NCI-H2196 (cell line): ENCODE measurements around the gene NKD1.

Experiments used
- DNase-seq: peaks from one replicate; lab custom pipeline; 2025; ENCODE audit not compliant: unreplicated experiment; lab: John Stamatoyannopoulos, UW

NKD1 gene

DNA sequence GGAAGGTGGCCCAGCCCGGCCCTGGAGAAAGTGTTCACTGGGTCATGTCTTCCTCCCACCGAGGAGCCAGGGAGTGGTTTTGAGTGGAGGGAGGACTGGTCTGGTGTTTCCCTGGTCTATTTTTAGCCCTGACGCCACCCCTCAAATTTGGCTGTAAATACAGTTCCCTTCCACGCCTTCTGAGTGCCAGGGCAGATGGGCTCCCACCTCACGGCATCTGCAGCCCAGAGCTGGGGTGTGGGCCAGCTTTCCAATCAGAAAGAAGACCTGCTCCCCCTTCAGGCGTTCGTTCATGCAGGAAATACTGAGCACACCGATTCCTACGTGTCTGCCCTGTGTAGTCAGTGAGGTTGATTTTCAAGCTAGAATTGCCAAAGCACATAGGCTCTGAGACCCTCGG, 79.2 kb downstream of the NKD1 start:
- DNase-seq: no peak

DNA sequence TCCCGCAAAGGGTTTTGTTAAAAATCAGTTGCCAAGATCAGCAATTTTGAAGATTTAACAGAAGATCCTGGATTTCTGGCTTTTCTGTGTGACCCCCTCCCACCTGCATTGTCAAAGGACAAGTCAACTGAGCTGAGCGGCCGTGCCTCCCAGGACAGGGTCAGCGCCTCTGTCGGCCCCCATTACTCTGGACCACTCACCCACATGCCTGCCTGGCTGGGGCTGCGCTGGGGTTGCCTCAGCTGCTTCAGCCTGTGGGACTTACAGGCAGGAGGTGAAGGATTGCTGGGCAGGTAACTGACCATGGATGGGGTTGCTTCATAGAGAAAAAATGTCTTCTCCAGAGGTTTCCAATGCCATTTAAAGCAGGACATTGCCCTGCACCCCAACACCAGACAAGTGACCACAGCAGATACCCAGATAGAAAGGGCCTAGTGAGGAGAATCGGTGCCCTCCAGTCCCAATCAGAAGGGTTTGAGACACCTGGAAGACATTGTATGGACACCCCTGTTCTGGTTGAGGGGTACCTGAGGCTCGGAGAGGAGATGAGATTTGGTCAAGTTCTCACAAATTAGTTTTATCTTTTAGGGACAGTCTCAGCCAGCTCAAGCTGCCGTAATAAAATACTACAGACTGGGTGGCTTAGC, 80.1 kb downstream of the NKD1 start:
- DNase-seq: no peak

DNA sequence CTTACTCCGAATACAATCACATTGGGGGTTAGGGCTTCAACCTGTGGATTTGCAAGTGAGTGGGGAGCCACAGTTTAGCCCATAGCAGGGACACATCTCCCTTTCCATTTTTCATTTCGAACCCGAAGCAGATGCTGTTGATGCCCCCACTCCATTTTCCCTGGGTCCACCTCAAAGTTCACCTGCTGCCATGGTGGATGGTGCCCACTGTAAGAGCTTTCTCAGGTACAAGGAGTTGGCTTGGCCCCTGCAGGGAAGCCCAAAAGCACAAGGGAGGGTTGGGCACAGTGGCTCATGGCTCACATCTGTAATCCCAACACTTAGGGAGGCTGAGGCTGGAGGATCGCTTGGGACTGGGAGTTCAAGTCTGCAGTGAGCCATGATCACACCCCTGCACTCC, 81.1 kb downstream of the NKD1 start:
- DNase-seq: no peak

DNA sequence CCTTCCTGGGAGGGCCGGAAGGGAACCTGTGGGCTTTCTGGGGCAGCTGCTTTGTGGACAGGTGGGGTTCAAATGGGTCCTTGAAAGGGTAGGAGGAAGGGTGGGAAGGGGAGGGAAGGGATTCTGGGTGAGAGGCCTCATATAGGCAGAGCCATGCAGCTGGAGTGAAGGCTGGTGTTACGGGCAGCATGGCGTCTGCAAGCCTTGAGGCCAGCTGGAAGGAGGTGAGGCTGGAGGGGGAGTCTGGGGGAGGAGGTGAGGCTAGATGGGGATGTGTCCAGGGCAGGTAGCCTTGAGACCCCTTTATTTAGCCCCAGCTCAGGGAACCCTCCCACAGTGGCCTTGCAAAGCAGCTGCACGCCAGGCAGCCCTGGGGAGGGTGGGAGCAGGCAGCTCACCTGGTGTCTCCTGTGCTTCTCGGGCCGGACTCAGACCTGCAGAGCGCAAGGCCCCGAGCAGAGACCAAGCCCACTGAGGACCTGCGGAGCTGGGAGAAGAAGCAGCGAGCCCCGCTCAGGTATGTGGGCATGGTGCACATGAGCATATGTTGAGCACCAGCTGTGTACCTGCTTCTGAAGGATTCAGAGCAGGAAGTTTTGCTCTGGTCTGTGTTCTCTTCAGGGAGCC, 82.3 kb downstream of the NKD1 start:
- no peak for DNase-seq

DNA sequence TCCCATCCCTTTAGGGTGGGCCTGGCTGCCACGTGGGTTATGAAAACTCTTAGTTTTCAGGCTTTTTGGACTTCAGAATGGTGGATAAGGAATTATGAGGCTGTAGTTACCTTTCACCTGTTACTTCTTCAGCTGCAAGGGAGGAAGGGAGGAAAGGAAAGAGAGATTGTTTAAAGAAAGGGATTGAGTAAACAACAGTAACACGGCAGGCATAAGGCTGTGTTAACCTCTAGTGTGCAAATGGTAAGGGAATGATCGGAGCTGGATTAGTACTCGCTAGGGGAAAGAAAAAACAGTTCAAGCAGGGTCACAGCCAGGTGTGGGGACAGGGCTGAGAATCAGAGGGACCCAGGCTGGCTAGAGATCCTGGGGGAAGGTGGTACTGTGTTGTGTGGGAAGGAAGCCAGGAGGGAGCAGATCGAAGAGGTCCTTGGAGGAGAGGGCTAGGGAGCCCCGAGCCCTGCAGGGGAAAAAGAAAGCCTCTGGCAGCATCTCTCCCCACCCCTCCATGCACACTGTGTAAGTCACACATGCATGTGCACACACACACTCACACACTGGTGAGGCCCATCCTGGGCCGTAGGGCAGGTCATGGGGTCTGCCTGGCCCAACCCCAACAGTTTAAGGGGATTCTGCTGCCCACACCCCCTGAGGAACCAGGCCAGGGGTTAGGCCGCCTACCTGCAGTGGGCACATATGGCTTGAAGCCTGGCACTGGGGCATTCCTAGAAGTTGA, 83.2 kb downstream of the NKD1 start:
- no peak for DNase-seq

DNA sequence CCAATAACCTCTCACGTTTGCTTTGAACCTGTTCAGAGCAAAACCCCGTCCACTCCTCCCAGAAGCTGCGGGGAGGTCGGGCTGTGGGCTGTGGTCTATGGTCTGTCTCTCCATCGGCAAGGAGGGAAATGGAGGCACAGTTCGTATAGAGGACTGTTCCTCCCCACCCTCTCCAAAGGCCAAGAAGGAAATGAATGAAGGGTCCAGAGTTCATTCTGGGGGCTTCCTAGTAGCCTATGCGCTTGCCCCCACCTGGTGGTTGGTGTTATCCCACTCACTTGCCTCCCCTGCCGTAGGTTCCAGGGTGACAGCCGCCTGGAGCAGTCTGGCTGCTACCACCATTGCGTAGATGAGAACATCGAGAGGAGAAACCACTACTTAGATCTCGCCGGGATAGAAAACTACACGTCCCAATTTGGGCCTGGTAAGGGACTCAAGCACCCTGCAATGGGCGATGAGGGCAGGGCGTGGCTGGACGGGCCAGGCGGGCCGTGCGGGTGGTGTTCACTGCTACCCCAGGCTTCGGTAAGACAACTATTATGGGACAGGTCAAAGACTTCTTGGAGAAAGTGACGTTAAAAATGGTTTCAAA, 83.9 kb downstream of the NKD1 start:
- DNase-seq: no peak

DNA sequence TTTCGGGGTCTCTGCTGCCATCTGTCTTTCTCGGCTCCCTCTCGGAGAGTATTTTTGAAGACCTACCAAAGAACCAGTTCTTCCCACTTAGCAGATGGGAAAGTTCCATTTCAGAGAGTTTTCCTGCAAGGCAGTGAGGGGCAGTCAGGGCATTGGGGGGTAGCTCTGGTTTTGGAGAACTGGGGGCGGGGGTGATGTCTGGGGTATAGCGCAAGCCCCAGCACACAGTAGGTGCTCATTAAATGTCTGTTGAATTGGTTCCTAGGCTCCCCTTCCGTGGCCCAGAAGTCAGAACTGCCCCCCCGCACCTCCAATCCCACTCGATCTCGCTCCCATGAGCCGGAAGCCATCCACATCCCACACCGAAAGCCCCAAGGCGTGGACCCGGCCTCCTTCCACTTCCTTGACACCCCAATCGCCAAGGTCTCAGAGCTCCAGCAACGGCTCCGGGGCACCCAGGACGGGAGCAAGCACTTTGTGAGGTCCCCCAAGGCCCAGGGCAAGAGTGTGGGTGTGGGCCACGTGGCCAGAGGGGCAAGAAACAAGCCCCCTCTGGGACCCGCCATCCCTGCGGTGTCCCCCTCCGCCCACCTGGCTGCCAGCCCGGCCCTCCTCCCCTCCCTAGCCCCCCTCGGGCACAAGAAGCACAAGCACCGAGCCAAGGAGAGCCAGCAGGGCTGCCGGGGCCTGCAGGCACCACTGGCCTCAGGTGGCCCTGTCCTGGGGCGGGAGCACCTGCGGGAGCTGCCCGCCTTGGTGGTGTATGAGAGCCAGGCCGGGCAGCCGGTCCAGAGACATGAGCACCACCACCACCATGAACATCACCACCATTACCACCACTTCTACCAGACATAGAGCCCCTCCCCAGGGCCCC, 85.0 kb downstream of the NKD1 start:
- DNase-seq: no peak

DNA sequence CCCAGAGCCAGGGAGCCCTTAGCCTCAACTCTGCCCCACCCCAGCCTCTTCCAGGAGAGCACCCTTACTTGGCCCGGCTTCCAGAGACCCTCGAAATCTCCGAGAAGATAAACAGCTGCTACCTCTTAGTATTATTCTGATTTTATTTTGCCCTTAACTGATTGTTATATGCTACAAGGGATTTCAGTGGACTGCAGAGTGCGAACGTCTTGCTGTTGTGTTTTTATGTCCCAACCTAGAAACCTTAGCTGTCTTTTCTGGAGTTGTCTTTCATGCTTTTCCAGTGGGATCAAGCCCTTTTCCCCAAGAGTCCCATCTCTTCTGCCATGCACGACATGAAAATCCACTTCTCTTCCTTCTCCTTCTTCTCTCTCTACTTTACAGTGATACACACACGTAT, 85.9 kb downstream of the NKD1 start:
- no peak for DNase-seq

DNA sequence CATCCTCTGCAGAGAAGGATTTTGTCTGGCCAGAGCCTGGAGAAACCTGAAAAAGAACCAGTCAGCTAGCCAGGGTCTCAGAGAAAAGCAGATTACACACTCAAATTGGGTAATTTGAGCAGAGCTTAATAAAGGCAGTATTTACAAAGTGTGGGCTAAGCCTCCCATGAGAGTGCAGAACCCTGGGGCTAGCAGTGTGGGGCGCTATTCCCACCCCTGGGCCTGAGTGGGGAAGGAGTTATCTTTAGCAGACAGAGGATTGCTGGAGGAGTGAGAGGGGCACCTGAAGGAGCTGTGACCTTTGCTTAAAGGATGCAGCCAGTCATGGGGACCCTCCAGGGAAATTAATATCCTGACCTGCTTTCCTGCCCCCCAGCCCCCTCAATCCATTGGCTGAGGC, 86.8 kb downstream of the NKD1 start:
- no peak for DNase-seq

DNA sequence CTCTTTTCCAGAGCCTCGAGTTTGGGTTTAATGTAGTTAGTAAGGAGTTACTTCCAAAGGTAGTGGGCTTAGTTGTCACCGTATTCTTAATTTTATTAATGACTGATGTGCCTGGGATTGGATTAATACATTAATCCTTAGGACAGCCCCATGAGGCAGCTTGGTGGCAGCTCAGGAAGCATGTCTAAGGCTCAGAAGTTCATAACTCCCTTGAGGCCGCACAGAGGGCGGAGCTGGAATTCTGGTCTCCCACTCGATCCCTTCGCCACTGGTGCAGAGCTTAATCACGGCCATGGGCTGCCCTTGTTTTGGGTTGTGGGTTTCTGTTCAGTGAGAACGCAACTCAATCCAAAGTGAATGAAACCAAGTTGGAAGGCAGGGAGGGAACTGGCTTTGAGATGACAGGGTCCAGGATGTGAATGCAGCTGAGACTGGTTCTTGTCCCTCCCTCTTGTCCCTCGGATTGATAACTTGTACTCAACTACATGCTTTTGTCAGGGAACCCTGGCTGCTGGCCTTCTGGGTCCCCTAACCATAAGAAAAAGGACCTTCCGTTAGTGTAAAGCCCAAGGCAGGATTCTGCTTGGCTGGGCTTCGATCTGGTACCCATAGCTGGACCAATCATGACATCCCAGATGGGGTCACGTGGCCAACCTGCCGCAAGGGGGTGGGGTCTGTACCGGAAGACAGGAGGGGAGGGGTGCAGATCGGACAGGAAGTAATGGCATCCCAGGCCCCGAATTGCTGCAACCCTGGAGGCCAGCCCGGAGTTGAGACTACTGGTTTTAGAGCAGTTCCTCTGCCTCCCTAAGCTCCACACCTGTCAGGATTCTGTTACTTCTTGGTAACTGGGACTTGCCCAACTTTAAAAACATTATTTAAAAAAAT, 87.6 kb downstream of the NKD1 start:
- DNase-seq: no peak

DNA sequence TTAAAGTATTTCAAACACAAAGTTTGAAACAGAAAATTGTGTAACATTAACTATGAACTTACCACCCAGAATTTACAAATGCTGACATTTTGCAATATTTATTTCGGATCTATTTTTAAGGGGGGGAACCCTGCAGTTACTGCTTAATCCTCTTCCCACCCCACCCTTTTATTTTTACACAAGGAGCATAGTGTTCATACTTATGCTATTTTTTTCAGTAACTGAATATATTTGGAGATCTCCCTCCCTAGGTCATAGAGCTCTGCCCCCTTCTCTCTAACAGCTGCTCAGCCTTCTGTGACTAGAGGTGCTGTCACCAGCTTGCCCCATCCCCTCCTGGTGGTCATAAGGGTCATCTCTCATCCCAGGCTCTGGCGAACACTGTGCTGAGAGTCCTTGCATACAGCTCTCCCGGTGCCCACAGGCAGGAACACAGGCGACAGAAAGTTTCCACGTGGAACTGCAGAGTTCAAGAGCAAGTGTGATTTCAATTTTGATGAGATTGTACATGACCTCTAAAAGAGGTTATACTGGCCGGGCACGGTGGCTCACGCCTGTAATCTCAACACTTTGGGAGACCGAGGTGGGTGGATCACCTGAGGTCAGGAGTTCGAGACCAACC, 88.7 kb downstream of the NKD1 start:
- no peak for DNase-seq

DNA sequence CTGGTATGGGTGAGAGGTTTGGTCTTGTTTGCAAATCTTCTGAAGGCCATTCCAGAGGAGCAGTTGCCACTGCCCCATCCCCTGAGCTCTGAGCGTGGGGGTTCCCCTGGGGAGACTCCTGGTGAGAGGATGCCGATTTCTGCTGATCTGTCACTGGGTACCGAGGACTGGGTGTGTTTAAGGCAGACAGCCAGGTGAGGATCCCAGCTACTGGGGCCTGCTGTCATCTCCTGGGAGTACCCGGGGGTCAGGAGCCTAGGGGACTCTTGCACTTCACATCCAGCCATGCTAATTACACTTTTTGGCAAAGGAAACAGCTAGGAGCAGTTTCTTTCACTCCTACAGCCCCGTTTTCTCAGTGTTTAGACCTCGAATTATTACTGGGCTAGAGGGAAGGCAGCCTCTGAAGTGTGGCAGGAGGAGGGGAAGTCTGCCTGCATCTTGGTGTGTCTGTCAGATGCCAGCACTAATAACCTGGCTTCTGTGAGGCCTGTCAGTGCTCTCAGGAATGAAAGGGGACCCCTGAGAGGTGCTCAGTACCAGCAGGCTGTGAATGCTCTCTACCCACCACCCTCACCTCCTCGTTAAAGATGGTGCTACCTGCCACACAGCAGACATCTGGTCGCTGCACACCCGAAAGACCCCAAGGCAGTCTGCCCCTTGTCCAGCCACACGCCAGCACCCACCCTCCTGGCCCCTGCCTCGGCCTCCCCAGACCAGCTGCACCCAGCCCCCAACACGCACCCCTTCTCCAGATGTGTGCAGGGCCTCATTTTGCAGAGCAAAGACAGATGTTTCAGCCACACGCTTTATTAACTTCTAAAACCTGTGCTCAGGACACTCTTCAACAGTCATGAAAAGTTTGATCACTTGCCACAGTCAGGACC, 89.8 kb downstream of the NKD1 start:
- no peak for DNase-seq

DNA sequence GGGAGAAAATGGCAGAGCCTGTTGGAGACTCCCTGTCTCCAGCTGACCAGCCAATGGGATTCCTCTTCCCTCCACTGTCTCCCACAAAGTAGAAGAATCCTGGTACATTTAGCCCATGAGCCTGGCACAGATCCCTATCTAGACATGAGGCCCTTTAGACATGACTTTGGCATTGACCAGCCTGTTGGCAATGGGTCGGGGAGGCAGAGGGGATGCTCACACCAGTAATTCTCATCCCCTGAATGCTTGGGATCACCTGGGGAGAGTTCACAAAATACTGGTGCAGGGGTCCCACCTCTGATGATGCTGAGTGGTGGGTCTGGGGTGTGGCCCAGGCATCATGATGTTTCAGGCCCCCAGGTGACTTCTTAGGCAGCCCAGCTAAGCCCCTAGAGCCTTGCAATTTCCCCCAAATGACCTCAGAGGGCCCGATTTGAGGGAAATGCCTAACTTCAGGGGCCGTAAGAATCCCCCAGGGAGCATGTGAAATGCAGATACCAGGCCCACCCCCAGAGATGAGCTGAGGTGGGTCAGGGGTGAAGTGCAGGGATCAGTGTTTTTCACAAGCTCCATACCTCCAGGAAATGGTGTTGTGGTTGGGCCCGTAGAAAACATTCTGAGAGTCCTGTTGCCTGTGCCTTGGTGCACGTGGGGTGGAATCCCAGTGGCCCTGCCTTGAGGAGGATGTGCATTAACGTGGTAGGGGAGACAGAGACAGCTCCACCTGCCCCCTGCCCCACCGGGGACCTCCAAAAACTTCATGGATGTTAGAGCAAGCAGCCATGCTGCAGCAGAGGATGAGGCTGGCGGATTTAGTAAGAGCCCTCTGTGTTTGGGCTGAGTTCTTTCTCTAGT, 90.8 kb downstream of the NKD1 start:
- no peak for DNase-seq

DNA sequence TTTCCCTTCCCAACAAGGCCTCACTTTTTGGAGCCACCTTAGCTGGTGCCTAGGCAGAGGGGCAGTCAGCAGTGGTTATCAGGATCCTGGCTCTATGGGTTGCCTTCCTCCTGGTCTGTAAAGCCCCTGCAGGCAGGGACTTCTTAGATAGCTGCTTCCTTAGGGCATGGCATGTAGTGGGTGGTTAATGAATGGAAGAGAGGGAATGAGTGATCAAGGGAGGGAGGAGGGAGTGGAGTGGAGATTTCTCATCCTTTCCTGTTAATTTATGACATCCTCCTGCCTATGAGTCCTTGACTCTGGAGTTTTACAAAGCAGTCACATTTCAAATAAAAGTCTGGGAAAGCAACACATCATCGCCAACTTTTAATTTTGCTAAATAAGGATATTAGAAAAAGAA, 92.2 kb downstream of the NKD1 start:
- DNase-seq: no peak

DNA sequence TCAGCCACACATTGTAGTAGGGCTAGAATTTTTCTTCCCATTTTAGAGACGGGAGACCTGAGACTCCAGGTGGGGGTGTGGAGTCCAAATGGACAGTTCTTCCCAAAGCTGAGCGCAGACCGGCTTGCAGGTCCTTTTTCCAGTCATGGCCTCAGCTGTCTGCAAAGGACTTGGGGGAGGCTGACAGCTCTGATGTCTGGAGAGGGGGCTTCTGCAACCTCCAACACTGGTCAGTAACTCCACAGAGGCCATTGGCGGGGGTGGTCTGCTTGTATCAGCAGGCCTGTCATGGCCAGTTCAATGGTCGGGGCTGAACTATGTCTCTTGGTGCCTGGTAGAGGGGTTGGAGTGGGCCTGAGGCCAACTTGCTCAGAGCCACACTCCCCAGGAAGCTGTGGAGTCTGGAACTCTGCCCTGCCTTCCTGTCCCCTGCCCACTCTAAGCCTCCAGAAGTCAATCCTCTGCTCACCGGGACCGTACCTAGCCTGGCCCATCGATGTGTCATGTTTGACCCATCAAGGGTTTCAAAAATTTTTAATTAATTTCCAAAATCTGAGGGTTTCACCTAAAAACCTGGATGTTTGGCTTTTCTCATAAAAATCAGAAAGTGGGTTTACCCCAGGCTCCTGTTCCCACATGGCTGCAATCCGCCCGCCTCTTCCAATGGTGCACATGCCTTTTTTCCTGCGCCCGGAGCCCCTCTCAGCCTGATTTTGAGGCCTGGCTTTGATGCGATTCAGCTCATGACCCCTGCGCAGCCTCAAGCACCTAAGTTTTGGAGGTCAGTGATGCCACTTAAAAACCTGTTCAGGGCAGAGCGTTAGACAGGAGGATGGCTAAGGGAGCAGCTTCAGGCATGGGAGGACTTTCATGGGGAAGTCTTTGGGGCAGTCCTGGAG, 93.0 kb downstream of the NKD1 start:
- no peak for DNase-seq

DNA sequence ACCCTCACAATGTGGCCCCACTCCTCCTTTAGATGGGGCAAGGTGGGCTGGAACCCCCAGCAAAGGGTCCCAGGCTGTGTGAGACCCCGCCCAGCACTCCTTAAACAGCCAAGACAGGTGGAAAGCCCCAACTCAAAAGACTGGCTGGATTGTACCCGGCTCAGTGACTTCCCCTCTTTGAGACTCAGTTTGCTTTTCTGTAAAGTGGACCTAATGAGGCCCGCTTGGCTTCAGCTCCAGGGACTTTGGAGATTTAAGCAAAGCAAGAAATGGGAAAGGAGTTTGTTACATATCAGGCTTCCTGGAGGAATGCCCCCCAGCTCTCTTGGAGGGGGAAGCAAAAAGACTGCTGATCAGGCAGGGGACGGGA, 93.6 kb downstream of the NKD1 start:
- no peak for DNase-seq

DNA sequence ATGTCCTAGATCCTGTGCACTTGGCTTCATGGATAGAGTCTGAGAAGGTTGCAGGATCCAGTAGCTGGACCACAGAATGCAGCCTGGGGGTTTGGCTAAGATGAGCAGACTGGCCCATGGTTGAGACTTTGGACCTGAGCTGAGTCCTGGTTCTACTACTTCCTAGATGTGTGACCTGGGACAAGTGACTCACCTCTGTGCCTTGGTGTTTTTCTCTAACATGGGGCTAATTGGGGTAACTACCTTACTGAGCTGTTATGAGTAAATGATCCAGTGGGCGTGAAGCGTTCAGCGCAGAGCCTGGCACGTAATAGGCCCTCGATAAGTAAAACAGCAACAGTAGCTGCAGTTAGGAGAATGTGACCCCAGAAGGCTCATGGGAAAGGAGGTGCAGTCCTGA, 94.2 kb downstream of the NKD1 start:
- no peak for DNase-seq
